Left ventricle myocardium inferior (tissue), 1 donor: ENCODE measurements around the gene LASP1NB.
A peak's percentile ranks its signal among the peaks of the same experiment; 100 is the strongest.

Source experiments
- DNase-seq: peaks from one replicate; pipeline ENCODE4 v3.0.0-alpha.2; 2020
- H3K27ac ChIP-seq: fragments of 200-600 bp; replicated peaks from 2 replicates; pipeline ENCODE4 v1.8.0; 2021
- H3K27me3 ChIP-seq: fragments of 200-600 bp; 2 replicates; pipeline ENCODE4 v1.8.0; 2021; ENCODE audit warnings: low read depth
- H3K36me3 ChIP-seq: fragments of 200-600 bp; 2 replicates; pipeline ENCODE4 v1.8.0; 2021
- H3K4me1 ChIP-seq: fragments of 200-600 bp; 2 replicates; pipeline ENCODE4 v1.8.0; 2021
- H3K4me3 ChIP-seq: fragments of 200-600 bp; 2 replicates; pipeline ENCODE4 v1.8.0; 2021; ENCODE audit warnings: mild to moderate bottlenecking, moderate library complexity
- H3K9me3 ChIP-seq: fragments of 200-600 bp; replicated peaks from 2 replicates; pipeline ENCODE4 v1.8.0; 2021
- intact Hi-C: fragments of 100-400 bp; cut with micrococcal nuclease; formaldehyde crosslinking; loops from one replicate; pipeline ENCODE4 v1.11.0; 2022
- TF ChIP-seq, protein P1 (sequence below): fragments of 200-600 bp; IDR thresholded peaks from 2 replicates; pipeline ENCODE4 v1.8.0; 2021; ENCODE audit warnings: antibody characterized with exemption, mild to moderate bottlenecking, borderline replicate concordance
- donor health status: DM: no; HTN: yes; CAD: no; lungs with severe emphysema.

Gene LASP1NB

DNA sequence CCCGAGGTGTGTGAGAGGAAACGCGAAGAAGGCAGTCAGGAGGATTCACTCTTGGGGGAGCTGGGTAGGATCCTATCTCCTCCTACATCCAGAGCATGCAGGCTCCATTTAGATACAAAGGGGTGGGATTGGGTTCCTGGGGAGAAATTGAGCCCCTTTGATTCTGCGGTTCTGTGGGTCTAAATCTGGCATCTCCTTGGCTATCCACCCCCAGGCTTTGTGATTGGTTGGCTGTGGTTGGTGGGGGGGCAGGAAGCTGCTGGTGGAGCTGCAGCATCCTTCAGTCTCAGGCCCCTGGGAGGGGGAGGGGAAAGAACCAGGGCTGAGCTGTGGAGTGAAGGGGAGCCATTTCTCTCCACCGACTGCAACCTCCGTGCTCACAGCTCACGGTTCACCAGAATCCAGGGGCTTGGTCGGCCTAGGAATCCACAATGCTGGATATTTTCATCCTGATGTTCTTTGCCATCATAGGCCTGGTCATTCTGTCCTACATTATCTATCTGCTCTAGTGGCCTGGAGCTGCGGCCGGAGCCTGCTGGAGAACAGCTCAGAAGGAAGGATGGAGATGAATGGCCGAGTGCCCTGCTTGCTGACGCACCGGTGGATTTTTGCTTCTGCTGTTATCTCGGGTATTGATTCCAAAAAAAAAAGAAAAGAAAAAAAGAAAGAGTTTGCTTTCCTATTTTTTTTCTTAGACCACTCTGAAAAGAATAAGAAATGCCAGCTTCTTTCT, at the start of gene LASP1NB:
LASP1NB (plus strand) TSS at position 352 of the 733 bp plus-strand sequence.
- TF ChIP-seq, protein P1, sequence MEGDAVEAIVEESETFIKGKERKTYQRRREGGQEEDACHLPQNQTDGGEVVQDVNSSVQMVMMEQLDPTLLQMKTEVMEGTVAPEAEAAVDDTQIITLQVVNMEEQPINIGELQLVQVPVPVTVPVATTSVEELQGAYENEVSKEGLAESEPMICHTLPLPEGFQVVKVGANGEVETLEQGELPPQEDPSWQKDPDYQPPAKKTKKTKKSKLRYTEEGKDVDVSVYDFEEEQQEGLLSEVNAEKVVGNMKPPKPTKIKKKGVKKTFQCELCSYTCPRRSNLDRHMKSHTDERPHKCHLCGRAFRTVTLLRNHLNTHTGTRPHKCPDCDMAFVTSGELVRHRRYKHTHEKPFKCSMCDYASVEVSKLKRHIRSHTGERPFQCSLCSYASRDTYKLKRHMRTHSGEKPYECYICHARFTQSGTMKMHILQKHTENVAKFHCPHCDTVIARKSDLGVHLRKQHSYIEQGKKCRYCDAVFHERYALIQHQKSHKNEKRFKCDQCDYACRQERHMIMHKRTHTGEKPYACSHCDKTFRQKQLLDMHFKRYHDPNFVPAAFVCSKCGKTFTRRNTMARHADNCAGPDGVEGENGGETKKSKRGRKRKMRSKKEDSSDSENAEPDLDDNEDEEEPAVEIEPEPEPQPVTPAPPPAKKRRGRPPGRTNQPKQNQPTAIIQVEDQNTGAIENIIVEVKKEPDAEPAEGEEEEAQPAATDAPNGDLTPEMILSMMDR = no peak
- Histone ChIP-seq H3K4me3 (peak within 1 kb of the TSS; percentile 39), H3K27ac (peak within 1 kb of the TSS; percentile 53), H3K4me1 (peaks cover 44% of the 10 kb centered on the region), H3K27me3 (no peaks in the 10 kb centered on the region), H3K9me3 (no peaks in the 10 kb centered on the region), H3K36me3 (no peaks in the 10 kb centered on the region)
- DNase-seq = no peak
- intact Hi-C loops = loop anchor here (10.0 kb wide), 1 partner anchor 61 kb away; no protein-coding TSS in a partner anchor

DNA sequence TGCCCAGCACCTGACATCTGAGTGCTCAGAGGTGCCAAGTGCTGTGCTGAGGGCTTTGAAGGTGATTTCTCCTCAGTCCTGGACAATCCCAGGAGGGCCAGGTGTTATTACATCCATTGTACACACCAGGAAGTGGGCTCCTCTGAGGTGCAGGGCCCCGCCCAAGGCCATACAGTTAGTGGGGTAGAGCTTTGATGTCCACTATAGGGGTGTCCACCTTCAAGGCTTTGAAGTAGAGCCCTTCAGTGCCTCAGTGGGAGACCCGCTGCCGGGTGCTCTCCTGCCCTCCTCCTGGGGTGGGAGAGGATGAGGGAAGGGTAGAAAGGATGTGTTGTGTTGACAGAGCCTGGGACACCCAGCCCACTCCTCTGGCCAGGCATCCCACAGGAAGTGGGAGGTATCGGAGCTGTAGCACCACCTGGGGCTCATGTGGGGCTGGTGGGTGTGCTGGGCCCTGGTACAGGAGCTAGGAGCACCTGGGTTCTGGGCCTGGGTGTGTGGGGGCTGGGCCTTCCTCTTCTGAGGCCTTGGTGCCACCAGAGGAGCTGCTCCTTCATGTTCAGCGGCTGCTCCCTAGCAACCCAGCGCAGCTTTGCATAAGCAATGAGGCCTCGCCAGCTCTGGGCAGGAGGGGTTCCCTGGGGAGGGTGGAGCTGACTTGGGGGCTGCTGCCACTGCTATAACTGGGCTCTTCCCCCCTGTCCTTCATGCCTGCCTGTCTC, 48.1 kb upstream of the LASP1NB start:
- Histone ChIP-seq H3K4me3 (peak overlapping the region; percentile 11), H3K27ac (peak overlapping the region; percentile 57), H3K9me3 (no peaks in the 10 kb centered on the region), H3K27me3 (no peaks in the 10 kb centered on the region), H3K4me1 (peaks cover 100% of the 10 kb centered on the region), H3K36me3 (peaks cover 26% of the 10 kb centered on the region)
- DNase-seq = no peak
- intact Hi-C loops = no loop called here
- TF ChIP-seq, protein P1 = no peak

DNA sequence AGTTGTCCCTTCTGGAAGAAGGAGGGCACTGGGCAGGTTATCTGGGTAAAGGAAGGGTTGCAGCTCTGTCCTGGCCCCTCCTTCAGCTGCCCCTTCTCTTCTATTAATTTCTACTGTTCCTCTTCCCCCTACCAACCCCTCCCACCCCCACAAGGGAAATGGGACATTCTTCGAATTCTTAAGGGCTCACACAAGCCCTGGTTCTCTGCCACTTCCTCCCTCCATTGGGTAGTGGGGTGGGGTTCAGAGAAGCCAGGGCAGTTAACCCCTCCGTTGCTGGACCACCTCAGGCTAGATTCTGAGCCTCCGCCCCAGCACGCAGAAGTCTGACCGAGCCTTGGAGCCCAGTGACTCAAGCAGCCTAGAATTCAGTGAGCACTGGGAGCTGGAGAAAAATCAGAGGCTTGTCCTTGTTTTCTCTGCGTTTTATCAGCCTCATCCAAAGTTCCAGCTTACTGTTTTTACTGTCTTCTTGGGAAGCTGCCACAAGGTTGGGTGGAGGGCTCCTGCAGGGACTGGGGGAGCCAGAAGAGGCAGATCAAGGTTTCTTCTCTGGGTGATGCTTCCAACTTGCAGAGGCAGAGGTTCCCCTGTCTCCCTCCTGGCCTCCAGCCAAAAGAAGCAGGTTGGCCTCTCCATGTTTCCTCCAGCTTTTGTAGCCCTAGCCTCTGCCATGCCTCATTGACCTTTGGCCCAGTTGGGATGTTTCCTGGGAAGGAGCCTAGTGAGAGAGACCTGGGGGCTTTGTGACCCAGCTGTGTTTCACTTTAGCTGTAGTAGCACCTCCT, 45.3 kb upstream of the LASP1NB start:
- Histone ChIP-seq H3K36me3 (peaks cover 26% of the 10 kb centered on the region), H3K4me3 (peak overlapping the region; percentile 32), H3K4me1 (peaks cover 100% of the 10 kb centered on the region), H3K9me3 (no peaks in the 10 kb centered on the region), H3K27me3 (no peaks in the 10 kb centered on the region), H3K27ac (peak overlapping the region; percentile 79)
- TF ChIP-seq, protein P1 = no peak
- no peak for DNase-seq
- intact Hi-C loops = no loop called here

DNA sequence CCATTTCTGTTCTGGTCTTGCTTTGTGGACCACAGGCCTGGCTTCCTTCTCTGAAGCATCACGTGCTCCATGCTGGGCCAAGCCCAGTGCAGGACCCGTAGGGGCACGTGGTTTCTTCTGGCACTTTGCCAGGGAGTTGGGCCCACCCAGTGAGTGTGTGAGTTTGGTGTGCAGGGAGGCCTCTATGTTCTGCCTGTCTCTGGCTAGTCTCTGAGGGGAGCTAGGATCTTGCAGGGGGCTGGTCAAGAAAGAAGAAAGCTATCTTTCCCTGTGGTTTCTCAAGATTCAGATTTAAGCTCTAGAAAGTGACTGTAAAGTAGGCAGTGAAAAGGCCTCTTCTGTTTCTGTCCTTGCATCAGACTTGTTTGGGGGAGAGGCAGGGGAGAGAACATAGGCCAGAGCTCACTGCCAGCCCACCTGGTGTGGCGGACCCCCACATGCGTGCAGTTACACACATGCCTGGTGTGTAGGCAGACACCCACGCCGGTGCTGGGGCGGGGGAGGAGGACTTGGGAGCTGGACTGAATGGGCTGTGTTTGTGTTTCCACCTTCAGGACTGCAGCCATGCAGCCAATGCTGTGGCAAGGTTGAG, 43.7 kb upstream of the LASP1NB start:
- TF ChIP-seq, protein P1 = no peak
- H3K4me1 ChIP-seq = peaks cover 100% of the 10 kb centered on the region
- no peaks in the 10 kb centered on the region for H3K9me3 ChIP-seq
- intact Hi-C loops = no loop called here
- H3K36me3 ChIP-seq = peaks cover 31% of the 10 kb centered on the region
- H3K27me3 ChIP-seq = no peaks in the 10 kb centered on the region
- H3K27ac ChIP-seq = peak overlapping the region; percentile 79
- H3K4me3 ChIP-seq = peak overlapping the region; percentile 27
- DNase-seq = peak; percentile 67

DNA sequence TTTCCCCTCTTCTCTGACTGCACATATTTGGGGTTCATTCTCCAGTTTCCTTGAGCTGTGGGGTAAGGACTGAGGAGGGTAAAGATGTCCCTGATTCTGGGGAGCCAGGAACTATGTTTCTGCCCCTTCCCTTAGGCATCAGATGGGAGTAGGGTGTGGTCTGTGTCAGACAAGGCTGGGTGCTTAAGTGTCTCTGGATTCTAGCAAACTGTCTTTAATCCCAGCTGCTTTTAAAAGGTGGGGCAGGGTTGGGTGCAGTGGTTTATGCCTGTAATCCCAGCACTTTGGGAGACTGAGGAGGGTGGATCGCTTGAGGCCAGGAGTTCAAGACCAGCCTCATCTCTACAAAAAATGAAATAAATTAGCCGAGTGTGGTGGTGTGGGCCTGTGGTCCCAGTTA, 42.5 kb upstream of the LASP1NB start:
- intact Hi-C loops = no loop called here
- Histone ChIP-seq H3K9me3 (no peaks in the 10 kb centered on the region), H3K36me3 (peaks cover 29% of the 10 kb centered on the region), H3K27ac (peak overlapping the region; percentile 79), H3K27me3 (no peaks in the 10 kb centered on the region), H3K4me3 (peak overlapping the region; percentile 2), H3K4me1 (peaks cover 100% of the 10 kb centered on the region)
- no peak for DNase-seq
- TF ChIP-seq, protein P1 = no peak
